Ishikawa (cell line): ENCODE data around the gene PRR11.

Experiments used
- CEBPB ChIP-seq: IDR thresholded peaks from 2 replicates; pipeline ENCODE4 v1.6.1; 2012
- CREB1 ChIP-seq: IDR thresholded peaks from 2 replicates; pipeline ENCODE4 v1.6.1; 2012; ENCODE audit warnings: low read depth
- EGR1 ChIP-seq: IDR thresholded peaks from 2 replicates; pipeline ENCODE4 v1.6.1; 2012
- EP300 ChIP-seq: IDR thresholded peaks from 2 replicates; pipeline ENCODE4 v1.6.1; 2012; ENCODE audit warnings: borderline replicate concordance
- FOXM1 ChIP-seq: IDR thresholded peaks from 2 replicates; pipeline ENCODE4 v1.6.1; 2012; ENCODE audit warnings: low read depth, borderline replicate concordance
- NFIC ChIP-seq: IDR thresholded peaks from 2 replicates; pipeline ENCODE4 v1.6.1; 2012
- RAD21 ChIP-seq: IDR thresholded peaks from 2 replicates; pipeline ENCODE4 v1.6.1; 2012; ENCODE audit warnings: low read depth
- TAF1 ChIP-seq: IDR thresholded peaks from 2 replicates; pipeline ENCODE4 v1.6.1; 2012; ENCODE audit warnings: low read depth, mild to moderate bottlenecking
- TCF12 ChIP-seq: IDR thresholded peaks from 2 replicates; pipeline ENCODE4 v1.6.1; 2012; ENCODE audit warnings: low read depth
- TEAD4 ChIP-seq: IDR thresholded peaks from 2 replicates; pipeline ENCODE4 v1.6.1; 2012
- YY1 ChIP-seq: IDR thresholded peaks from 2 replicates; pipeline ENCODE4 v1.6.1; 2012; ENCODE audit warnings: low read depth
- ZBTB7A ChIP-seq: IDR thresholded peaks from 2 replicates; pipeline ENCODE4 v1.6.1; 2012; ENCODE audit warnings: low read depth
- TF ChIP-seq, protein P1 (sequence below): IDR thresholded peaks from 2 replicates; pipeline ENCODE4 v1.6.1; 2012; ENCODE audit warnings: low read depth, mild to moderate bottlenecking
- TF ChIP-seq, protein P2 (sequence below): IDR thresholded peaks from 2 replicates; pipeline ENCODE4 v1.6.1; 2012
- TF ChIP-seq, protein P3 (sequence below): IDR thresholded peaks from 2 replicates; pipeline ENCODE4 v1.6.1; 2012

PRR11 gene

DNA sequence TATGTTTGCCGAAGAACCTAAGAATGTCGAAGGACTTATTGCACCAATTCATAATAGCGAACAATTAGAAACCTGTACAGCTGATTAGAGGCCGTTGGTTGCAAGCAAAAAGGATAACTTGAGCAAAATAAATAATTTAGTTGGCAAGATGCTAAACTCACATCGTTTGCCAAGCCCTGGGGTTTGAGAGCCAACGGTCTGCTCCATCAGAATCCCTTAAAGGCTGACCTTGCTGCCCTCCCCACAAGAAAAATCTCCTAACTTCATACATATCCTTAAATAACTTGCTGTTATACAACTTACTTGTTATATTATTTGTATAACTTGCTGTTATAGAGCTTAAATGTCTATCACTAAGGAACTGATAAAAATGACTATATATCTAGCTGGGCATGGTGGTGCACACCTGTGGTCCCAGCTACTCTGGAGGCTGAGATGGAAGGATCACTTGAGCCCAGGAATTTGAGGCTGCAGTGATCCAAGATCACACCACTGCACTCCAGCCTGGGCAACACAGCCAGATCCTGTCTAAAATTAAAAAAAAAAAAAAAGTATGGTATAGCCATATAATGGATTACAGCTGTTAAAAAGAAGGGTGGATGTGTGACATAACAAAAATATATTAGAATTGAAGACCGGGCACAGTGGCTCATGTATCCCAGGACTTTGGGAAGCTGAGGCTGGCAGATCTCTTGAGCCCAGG is 47.0 kb upstream of the PRR11 start:
- TF ChIP-seq TEAD4 = no peak
- TF ChIP-seq EP300 = no peak
- no peak for TF ChIP-seq EGR1
- TF ChIP-seq RAD21 = no peak
- TF ChIP-seq TCF12 = no peak
- TF ChIP-seq CREB1 = no peak
- no peak for TF ChIP-seq NFIC
- TF ChIP-seq TAF1 = no peak
- TF ChIP-seq CEBPB = no peak
- no peak for TF ChIP-seq YY1
- TF ChIP-seq, protein P1, sequence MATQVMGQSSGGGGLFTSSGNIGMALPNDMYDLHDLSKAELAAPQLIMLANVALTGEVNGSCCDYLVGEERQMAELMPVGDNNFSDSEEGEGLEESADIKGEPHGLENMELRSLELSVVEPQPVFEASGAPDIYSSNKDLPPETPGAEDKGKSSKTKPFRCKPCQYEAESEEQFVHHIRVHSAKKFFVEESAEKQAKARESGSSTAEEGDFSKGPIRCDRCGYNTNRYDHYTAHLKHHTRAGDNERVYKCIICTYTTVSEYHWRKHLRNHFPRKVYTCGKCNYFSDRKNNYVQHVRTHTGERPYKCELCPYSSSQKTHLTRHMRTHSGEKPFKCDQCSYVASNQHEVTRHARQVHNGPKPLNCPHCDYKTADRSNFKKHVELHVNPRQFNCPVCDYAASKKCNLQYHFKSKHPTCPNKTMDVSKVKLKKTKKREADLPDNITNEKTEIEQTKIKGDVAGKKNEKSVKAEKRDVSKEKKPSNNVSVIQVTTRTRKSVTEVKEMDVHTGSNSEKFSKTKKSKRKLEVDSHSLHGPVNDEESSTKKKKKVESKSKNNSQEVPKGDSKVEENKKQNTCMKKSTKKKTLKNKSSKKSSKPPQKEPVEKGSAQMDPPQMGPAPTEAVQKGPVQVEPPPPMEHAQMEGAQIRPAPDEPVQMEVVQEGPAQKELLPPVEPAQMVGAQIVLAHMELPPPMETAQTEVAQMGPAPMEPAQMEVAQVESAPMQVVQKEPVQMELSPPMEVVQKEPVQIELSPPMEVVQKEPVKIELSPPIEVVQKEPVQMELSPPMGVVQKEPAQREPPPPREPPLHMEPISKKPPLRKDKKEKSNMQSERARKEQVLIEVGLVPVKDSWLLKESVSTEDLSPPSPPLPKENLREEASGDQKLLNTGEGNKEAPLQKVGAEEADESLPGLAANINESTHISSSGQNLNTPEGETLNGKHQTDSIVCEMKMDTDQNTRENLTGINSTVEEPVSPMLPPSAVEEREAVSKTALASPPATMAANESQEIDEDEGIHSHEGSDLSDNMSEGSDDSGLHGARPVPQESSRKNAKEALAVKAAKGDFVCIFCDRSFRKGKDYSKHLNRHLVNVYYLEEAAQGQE = no peak
- TF ChIP-seq, protein P2, sequence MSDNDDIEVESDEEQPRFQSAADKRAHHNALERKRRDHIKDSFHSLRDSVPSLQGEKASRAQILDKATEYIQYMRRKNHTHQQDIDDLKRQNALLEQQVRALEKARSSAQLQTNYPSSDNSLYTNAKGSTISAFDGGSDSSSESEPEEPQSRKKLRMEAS = no peak
- TF ChIP-seq FOXM1 = no peak
- TF ChIP-seq, protein P3, sequence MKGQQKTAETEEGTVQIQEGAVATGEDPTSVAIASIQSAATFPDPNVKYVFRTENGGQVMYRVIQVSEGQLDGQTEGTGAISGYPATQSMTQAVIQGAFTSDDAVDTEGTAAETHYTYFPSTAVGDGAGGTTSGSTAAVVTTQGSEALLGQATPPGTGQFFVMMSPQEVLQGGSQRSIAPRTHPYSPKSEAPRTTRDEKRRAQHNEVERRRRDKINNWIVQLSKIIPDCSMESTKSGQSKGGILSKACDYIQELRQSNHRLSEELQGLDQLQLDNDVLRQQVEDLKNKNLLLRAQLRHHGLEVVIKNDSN = no peak

DNA sequence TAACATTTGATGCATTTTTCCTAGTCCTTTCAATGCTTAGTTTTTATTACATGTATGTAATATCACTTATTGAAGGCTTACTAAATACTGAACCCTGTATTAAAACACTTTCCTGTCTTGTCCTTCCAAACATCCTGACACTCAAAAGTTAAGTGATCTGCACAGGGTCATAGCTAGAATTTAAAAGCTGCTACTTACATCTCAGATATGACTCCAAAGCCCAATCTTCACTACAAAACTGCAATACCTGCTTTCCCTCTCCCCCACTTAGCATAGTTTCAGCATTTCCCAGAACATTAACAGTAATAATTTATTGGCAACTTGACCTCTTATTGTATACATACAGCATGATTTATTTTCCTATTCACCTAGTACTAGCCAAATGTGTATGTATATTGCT is 44.6 kb upstream of the PRR11 start:
- no peak for TF ChIP-seq CREB1
- no peak for TF ChIP-seq FOXM1
- TF ChIP-seq RAD21 = no peak
- no peak for TF ChIP-seq ZBTB7A
- TF ChIP-seq YY1 = no peak
- TF ChIP-seq, protein P1 = no peak
- TF ChIP-seq, protein P2 = no peak
- TF ChIP-seq TCF12 = no peak
- TF ChIP-seq, protein P3 = no peak
- TF ChIP-seq TEAD4 = no peak
- no peak for TF ChIP-seq EGR1
- TF ChIP-seq NFIC = no peak
- no peak for TF ChIP-seq TAF1
- no peak for TF ChIP-seq CEBPB
- TF ChIP-seq EP300 = no peak

DNA sequence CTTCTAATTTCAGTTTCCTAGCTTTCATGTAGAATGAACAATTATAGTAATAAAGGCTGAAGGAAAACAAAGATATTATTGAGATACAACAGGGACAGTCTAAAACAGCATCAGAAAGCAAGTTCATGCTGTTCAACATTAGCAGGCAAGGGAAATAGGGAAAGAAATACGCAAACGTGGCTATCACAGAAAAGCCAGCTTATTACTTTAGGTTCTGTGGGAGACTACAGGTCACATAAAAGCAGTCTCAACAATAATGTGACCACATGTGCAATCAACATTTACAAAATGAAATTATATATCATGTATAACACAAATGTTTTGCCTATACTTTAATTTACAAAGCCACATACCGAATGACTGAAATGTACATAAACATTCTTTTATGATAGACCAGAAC is 44.0 kb upstream of the PRR11 start:
- no peak for TF ChIP-seq CREB1
- no peak for TF ChIP-seq CEBPB
- TF ChIP-seq TCF12 = no peak
- TF ChIP-seq NFIC = no peak
- TF ChIP-seq TAF1 = no peak
- TF ChIP-seq YY1 = no peak
- no peak for TF ChIP-seq RAD21

DNA sequence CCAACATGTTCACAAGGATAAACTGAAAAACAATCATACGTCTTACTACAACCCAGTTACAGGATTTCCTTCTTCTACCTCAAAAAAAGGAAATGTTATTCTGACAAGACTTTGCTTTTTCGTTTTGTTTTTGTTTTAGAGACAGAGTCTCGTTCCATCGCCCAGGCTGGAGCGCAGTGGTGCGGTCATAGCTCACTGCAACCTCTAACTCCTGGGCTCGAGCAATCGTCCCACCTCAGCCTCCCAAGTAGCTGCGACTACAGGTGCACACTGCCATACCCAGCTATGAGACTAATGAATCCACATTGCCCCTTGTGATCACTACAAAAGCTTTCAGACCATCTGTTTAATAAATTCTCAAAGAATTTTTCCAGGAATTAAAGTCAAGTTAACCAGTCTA is 40.1 kb upstream of the PRR11 start:
- no peak for TF ChIP-seq TCF12
- TF ChIP-seq EGR1 = no peak
- TF ChIP-seq, protein P2 = no peak
- no peak for TF ChIP-seq FOXM1
- no peak for TF ChIP-seq YY1
- TF ChIP-seq CEBPB = no peak
- TF ChIP-seq, protein P1 = no peak
- TF ChIP-seq, protein P3 = no peak
- no peak for TF ChIP-seq CREB1
- TF ChIP-seq EP300 = no peak
- TF ChIP-seq TAF1 = no peak
- no peak for TF ChIP-seq ZBTB7A
- no peak for TF ChIP-seq RAD21
